ENCODE results near the gene SLC66A2. TPM values are rescaled to one million over a fixed set of nuclear protein-coding genes. Genes with fewer than 3 reads are reported as not detected.

Gene SLC66A2
- total RNA-seq, 2 donors from 2014 or later: 74.9 to 88.0 TPM

- no peak for DNase-seq
- H3K27me3 ChIP-seq: no peaks in the 10 kb centered on the region
- peaks cover 4% of the 10 kb centered on the region for H3K4me1 ChIP-seq
- TF ChIP-seq, protein P1, sequence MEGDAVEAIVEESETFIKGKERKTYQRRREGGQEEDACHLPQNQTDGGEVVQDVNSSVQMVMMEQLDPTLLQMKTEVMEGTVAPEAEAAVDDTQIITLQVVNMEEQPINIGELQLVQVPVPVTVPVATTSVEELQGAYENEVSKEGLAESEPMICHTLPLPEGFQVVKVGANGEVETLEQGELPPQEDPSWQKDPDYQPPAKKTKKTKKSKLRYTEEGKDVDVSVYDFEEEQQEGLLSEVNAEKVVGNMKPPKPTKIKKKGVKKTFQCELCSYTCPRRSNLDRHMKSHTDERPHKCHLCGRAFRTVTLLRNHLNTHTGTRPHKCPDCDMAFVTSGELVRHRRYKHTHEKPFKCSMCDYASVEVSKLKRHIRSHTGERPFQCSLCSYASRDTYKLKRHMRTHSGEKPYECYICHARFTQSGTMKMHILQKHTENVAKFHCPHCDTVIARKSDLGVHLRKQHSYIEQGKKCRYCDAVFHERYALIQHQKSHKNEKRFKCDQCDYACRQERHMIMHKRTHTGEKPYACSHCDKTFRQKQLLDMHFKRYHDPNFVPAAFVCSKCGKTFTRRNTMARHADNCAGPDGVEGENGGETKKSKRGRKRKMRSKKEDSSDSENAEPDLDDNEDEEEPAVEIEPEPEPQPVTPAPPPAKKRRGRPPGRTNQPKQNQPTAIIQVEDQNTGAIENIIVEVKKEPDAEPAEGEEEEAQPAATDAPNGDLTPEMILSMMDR (IDR thresholded peaks at IDR 0.05): no peak
- intact Hi-C loops (cut with DNase I): no loop called here
- no peak overlapping the region for H3K4me3 ChIP-seq
- H3K27ac ChIP-seq: peak overlapping the region; percentile 62
- H3K9me3 ChIP-seq: no peaks in the 10 kb centered on the region
- peaks cover 9% of the 10 kb centered on the region for H3K36me3 ChIP-seq
- H3K9ac ChIP-seq (ENCODE audit: low read depth in 2 of 2, low read length in 2 of 2): no peak overlapping the region
Measured at GRCh38 chr18:79971986-79972385, 20.5 kb upstream of the SLC66A2 start.

GRCh38 chr18:79971211-79971952 is 19.9 kb upstream of the SLC66A2 start:
- intact Hi-C loops (cut with DNase I): no loop called here
- Histone ChIP-seq H3K4me3 (no peak overlapping the region), H3K27ac (no peak overlapping the region), H3K36me3 (peaks cover 9% of the 10 kb centered on the region), H3K9me3 (no peaks in the 10 kb centered on the region), H3K9ac (ENCODE audit: low read depth in 2 of 2, low read length in 2 of 2) (no peak overlapping the region), H3K27me3 (no peaks in the 10 kb centered on the region), H3K4me1 (peaks cover 4% of the 10 kb centered on the region)
- DNase-seq: no peak
- TF ChIP-seq, protein P1 (IDR thresholded peaks at IDR 0.05): no peak

DNA sequence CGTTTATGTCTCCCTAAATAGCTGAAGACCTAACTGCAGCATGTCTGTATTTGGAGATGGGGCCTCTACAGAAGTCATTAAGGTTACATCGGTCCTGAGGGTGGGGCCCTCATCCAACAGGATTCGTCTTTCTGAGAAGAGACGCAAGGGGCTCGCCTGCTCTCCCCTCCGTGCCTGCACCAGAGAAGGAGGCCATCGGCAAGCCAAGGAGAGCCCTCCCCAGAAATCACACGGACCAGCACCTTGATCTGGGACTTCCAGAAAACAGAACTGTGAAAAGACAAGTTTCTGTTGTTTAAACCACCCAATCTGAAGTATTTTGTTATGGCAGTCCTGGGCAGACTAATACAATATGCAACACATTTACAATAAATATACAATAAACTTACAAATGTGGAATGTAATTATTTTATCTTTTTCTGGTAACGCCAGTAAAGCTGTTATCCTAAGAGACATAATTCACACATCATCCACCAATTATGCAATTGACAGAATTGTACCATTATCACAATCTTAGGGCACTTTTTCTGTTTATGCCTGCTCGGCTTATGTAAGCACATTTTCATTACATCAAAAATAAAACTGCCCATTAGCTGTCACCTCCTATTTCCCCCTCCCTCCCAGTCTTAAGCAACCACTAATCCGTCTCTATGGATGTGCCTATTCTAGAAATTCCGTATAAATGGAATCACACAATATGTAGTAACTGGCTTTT is 19.1 kb upstream of the SLC66A2 start:
- TF ChIP-seq, protein P1 (IDR thresholded peaks at IDR 0.05): no peak
- H3K9me3 ChIP-seq: no peaks in the 10 kb centered on the region
- peaks cover 4% of the 10 kb centered on the region for H3K4me1 ChIP-seq
- H3K36me3 ChIP-seq: peaks cover 9% of the 10 kb centered on the region
- H3K4me3 ChIP-seq: no peak overlapping the region
- intact Hi-C loops (cut with DNase I): no loop called here
- H3K27me3 ChIP-seq: no peaks in the 10 kb centered on the region
- no peak overlapping the region for H3K27ac ChIP-seq
- no peak overlapping the region for H3K9ac ChIP-seq (ENCODE audit: low read depth in 2 of 2, low read length in 2 of 2)
- no peak for DNase-seq

- TF ChIP-seq, protein P1 (IDR thresholded peaks at IDR 0.05): no peak
- DNase-seq: peak; percentile 82
- Histone ChIP-seq H3K27ac (peak overlapping the region; percentile 90), H3K4me1 (peaks cover 13% of the 10 kb centered on the region), H3K27me3 (no peaks in the 10 kb centered on the region), H3K36me3 (peaks cover under 1% of the 10 kb centered on the region), H3K9ac (ENCODE audit: low read depth in 2 of 2, low read length in 2 of 2) (peak overlapping the region; percentile 96 to 97), H3K9me3 (no peaks in the 10 kb centered on the region), H3K4me3 (peak overlapping the region; percentile 63)
- intact Hi-C loops (cut with DNase I): no loop called here
Measured at GRCh38 chr18:79965119-79965902, 13.9 kb upstream of the SLC66A2 start.

- Histone ChIP-seq H3K36me3 (no peaks in the 10 kb centered on the region), H3K27ac (peak within 1 kb of the TSS; percentile 90)
- intact Hi-C loops (cut with DNase I): no loop called here
Measured at GRCh38 chr18:79964330-79965118, 13.1 kb upstream of the SLC66A2 start, which contains the start of gene HSBP1L1. Gene HSBP1L1, plus strand, starts transcription at chr18:79964643. Its CDS starts 93 bp downstream, at chr18:79964736.

More at GRCh38 chr18:79964330-79965118, 13.1 kb upstream of the SLC66A2 start, which contains the start of gene HSBP1L1:
- peak within 1 kb of the TSS; percentile 96 to 97 for H3K9ac ChIP-seq (ENCODE audit: low read depth in 2 of 2, low read length in 2 of 2)
- TF ChIP-seq, protein P1 (IDR thresholded peaks at IDR 0.05): peak; percentile 35
- DNase-seq: peak; percentile 77
- H3K4me3 ChIP-seq: peak within 1 kb of the TSS; percentile 63
- no peaks in the 10 kb centered on the region for H3K27me3 ChIP-seq
- peaks cover 14% of the 10 kb centered on the region for H3K4me1 ChIP-seq
- H3K9me3 ChIP-seq: no peaks in the 10 kb centered on the region

Measured in colonic mucosa (tissue), 4 donors.